IgD-negative memory B cell (primary cell): ENCODE measurements around the gene PRKAB2. TPM values are rescaled to one million over a fixed set of nuclear protein-coding genes. Genes with fewer than 3 reads are reported as not detected.
"Not testable (repeated sequence)": the region's sequence is repeated elsewhere in the genome, so short reads cannot be mapped to it uniquely, and the experiment has no call there.

ENCODE experiments used
- H3K27ac Mint-ChIP-seq, 3 donors: one replicate each; pipeline ENCODE4 v1.8.0; 2020 to 2022; ENCODE audit warnings: mild to moderate bottlenecking in 3 of 3, mixed read lengths in 3 of 3, moderate library complexity in 1 of 3
- H3K27me3 Mint-ChIP-seq: one replicate; pipeline ENCODE4 v1.8.0; 2021; ENCODE audit warnings: mixed read lengths
- H3K36me3 Mint-ChIP-seq: one replicate; pipeline ENCODE4 v1.8.0; 2020; ENCODE audit warnings: mild to moderate bottlenecking, mixed read lengths
- H3K4me1 Mint-ChIP-seq, 3 donors: one replicate each; pipeline ENCODE4 v1.8.0; 2020 to 2022; ENCODE audit warnings: mixed read lengths in 3 of 3, mild to moderate bottlenecking in 1 of 3
- H3K4me3 Mint-ChIP-seq, 4 donors: one replicate each; pipeline ENCODE4 v1.8.0; 2020 to 2022; ENCODE audit warnings: mild to moderate bottlenecking in 4 of 4, mixed read lengths in 4 of 4, moderate library complexity in 3 of 4
- H3K9me3 Mint-ChIP-seq, 3 donors: one replicate each; pipeline ENCODE4 v1.8.0; 2020 to 2021; ENCODE audit warnings: mixed read lengths in 3 of 3, mild to moderate bottlenecking in 1 of 3
- polyA plus RNA-seq: library from polyadenylated mRNA; unstranded; fragments of 300-500 nt; fragmentation: Illumina TruSeq; gene quantifications from one replicate; pipeline ENCODE4 v1.2.3, GENCODE V29; 2021

The PRKAB2 gene
- polyA plus RNA-seq, 1 donor from 2014 or later: 2.6 TPM

DNA sequence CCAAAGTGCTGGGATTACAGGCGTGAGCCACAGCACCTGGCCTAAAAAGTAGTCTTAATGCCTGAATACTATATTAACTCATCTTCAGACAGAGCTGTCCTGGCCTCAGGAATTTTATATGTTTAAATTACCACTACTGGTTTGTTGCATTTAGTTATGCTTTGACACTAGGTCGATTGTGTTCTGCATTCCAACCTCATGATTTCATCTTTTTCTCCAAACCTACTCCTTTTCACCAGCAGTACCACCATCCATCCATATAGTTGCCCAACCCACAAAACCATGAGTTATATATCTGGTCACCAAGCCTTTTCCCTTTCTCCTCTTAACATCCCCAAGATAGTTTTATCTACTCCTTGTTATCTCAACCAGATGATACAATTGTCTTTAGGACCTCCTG, 30.3 kb upstream of the PRKAB2 start:
- Mint-ChIP-seq H3K27me3 (no peaks in the 10 kb centered on the region), H3K4me1 (peaks cover 14 to 30% (median 15%) of the 10 kb centered on the region in 3 donors), H3K36me3 (peaks cover 13% of the 10 kb centered on the region), H3K27ac (no peak overlapping the region), H3K9me3 (no peaks in the 10 kb centered on the region), H3K4me3 (no peak overlapping the region)

DNA sequence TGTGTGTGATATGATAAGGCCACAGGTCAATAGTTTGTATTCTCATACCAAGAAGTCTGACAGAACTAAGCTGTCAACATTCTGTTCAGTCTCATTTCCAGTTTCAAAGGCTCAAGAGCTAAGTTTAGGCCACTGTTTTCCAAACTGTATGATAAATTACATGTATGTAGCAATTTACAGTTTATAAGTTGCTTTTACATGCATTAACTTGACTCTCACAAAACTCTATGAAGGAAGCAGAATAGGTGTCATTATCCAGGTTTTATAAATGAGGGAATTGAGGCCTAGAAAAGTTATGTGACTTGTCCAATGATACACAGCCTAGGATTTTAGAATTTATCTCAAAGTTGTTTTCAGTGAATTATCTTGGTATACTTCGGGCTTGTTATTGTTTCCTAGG, 29.5 kb upstream of the PRKAB2 start:
- Mint-ChIP-seq H3K27ac (peak overlapping the region in 1 of 3 donors; percentile 14), H3K9me3 (no peaks in the 10 kb centered on the region), H3K36me3 (peaks cover 13% of the 10 kb centered on the region), H3K4me3 (no peak overlapping the region), H3K4me1 (peaks cover 14 to 30% (median 15%) of the 10 kb centered on the region in 3 donors), H3K27me3 (no peaks in the 10 kb centered on the region)

DNA sequence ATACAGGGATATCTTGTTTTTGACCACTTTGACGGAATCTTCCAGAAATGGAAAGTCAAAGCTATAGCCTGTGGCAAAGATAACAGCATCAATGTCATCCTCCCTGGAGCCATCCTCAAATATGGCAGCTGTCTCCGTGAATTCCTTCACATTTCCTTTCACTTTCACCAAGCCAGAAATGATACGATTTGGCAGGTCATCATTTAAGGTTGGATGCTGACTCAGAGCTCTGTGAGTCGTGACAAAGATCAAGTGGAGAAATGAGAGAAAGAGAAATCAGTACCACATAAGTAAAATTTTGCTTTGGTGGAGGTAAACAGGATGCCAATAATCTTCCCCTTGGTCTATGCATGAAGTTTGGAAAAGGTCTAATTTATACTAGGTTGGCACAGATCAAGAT, 29.0 kb upstream of the PRKAB2 start:
- Mint-ChIP-seq H3K4me1 (peaks cover 14 to 30% (median 15%) of the 10 kb centered on the region in 3 donors), H3K9me3 (no peaks in the 10 kb centered on the region), H3K27ac (no peak overlapping the region), H3K4me3 (no peak overlapping the region), H3K36me3 (peaks cover 13% of the 10 kb centered on the region), H3K27me3 (no peaks in the 10 kb centered on the region)

DNA sequence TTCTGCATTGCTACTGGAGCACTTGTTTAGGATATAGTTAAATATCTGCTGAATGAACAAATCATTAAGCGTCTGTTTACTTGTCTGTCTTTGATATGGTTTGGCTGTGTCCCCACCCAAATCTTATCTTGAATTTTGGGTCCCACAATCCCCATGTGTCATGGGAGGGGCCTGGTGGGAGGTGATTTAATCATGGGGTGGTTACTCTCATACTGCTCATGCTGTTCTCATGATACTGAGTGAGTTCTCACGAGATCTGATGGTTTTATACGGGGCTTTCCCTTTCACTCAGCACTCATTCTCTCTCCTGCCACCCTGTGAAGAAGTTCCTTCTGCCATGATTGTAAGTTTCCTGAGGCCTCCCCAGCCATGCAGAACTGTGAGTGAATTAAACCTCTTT, 25.1 kb upstream of the PRKAB2 start:
- H3K27ac Mint-ChIP-seq, H3K27me3 Mint-ChIP-seq, H3K4me1 Mint-ChIP-seq, H3K4me3 Mint-ChIP-seq, H3K9me3 Mint-ChIP-seq: not testable (repeated sequence)
- H3K36me3 Mint-ChIP-seq: peaks cover 15% of the 10 kb centered on the region

DNA sequence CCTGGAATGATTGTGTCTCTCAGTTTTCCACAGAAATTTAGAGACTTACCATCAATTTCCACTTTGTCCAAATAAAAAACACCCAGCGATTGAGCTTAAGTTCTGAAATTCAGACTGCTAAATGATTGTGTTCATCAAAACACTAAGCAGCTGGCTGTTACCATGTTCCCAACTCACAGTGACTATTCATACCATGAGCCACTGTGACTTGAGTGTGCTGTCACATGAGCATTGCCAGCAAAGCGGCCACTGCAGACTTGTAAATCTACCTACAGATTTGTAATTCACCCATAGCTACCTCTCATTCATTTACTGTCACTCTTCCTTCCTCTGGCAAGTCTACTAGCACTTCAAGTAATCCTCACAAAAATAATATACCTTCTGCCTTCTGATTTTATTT, 17.2 kb upstream of the PRKAB2 start:
- H3K27me3 Mint-ChIP-seq: no peaks in the 10 kb centered on the region
- no peak overlapping the region for H3K27ac Mint-ChIP-seq
- H3K9me3 Mint-ChIP-seq: peaks cover 0 to 3% (median 0%) of the 10 kb centered on the region in 3 donors
- H3K36me3 Mint-ChIP-seq: peaks cover 2% of the 10 kb centered on the region
- H3K4me3 Mint-ChIP-seq: no peak overlapping the region
- peaks cover 0 to 2% (median 1%) of the 10 kb centered on the region in 3 donors for H3K4me1 Mint-ChIP-seq

GRCh38 chr1:147185432-147185831, 13.2 kb upstream of the PRKAB2 start:
- Mint-ChIP-seq H3K4me1 (peaks cover 0 to 2% (median 1%) of the 10 kb centered on the region in 3 donors), H3K9me3 (no peaks in the 10 kb centered on the region), H3K27ac (no peak overlapping the region), H3K4me3 (no peak overlapping the region), H3K27me3 (no peaks in the 10 kb centered on the region), H3K36me3 (peaks cover 2% of the 10 kb centered on the region)

- H3K4me3 Mint-ChIP-seq: peak overlapping the region in 2 of 4 donors; percentile 8 to 52
- H3K27me3 Mint-ChIP-seq: no peaks in the 10 kb centered on the region
- H3K4me1 Mint-ChIP-seq: peaks cover 12 to 15% (median 14%) of the 10 kb centered on the region in 3 donors
- peaks cover 2% of the 10 kb centered on the region for H3K36me3 Mint-ChIP-seq
- H3K9me3 Mint-ChIP-seq: peaks cover 0 to 4% (median 2%) of the 10 kb centered on the region in 3 donors
- peak overlapping the region in 1 of 3 donors; percentile 6 for H3K27ac Mint-ChIP-seq
Observed at GRCh38 chr1:147177611-147178380, 5.5 kb upstream of the PRKAB2 start.

- H3K36me3 Mint-ChIP-seq: peaks cover 3% of the 10 kb centered on the region
- peak overlapping the region; percentile 97 to 100 (median 98) for H3K4me3 Mint-ChIP-seq
- H3K27me3 Mint-ChIP-seq: no peaks in the 10 kb centered on the region
- H3K9me3 Mint-ChIP-seq: peaks cover 0 to 2% (median 0%) of the 10 kb centered on the region in 3 donors
- H3K4me1 Mint-ChIP-seq: peaks cover 22 to 30% (median 25%) of the 10 kb centered on the region in 3 donors
- H3K27ac Mint-ChIP-seq: peak overlapping the region; percentile 33 to 91 (median 91)
Observed at GRCh38 chr1:147171399-147172167, 687 bp downstream of the PRKAB2 start.

DNA sequence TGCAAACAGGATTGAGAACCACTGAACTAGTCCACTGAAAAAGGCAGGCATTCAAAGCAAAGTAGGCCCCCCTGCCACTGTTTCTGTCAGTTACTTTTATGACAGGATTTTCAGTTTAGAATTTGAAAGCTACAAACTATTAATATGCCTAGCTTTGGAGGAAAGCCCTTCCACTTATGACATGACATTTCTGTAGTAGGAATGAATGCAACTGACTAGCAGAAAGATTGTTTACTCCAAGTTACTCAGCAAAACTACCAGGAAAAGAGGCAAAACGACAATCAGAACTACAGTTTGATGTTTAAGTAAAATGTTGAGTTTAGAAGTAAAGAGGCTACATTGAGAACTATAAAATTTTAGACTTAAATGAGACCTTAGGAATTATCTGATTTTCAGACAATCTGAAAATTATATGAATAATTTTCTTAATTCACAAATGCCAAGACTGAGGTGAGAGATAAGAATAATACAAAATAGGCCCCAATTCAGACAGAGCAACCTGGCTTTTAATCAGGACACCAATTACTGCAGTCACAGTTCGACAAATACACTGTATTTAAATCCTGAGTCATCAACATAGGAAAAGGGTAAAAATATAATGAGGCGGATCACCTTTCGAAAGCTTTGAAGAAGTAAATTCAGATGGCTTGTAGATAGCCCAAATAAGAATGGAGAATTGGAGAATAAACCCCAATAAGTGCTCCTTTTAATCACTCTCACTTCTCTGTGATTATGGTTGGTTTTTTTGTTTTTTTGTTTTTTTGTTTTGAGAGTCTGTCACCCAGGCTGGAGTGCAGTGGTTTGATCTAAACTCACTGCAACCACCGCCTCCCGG, 2.2 kb downstream of the PRKAB2 start:
- H3K27me3 Mint-ChIP-seq: no peaks in the 10 kb centered on the region
- H3K27ac Mint-ChIP-seq: peak overlapping the region in 2 of 3 donors; percentile 91
- peaks cover 4% of the 10 kb centered on the region for H3K36me3 Mint-ChIP-seq
- H3K4me1 Mint-ChIP-seq: peaks cover 22 to 30% (median 25%) of the 10 kb centered on the region in 3 donors
- H3K9me3 Mint-ChIP-seq: no peaks in the 10 kb centered on the region
- H3K4me3 Mint-ChIP-seq: peak overlapping the region; percentile 32 to 97 (median 76)

DNA sequence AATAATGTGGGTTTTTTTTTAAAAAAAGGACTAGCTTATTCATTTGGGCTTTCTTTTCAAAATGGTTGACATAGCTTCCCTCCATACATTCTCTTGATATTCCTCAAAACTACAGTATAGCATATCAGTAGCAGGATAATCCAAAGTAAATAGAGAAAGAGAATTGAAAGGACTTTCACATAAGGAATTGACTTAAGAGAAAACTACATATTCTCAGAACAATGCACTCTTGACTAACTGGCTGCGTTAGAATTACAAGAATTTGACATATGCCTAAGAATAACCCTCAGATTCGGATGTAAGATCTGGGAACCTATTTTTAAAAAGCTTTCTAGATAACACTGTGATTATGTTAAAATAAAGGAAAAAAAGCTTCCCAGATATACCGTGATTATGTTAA, 3.1 kb downstream of the PRKAB2 start:
- Mint-ChIP-seq H3K9me3 (no peaks in the 10 kb centered on the region), H3K4me3 (no peak overlapping the region), H3K27me3 (no peaks in the 10 kb centered on the region), H3K36me3 (peaks cover 2% of the 10 kb centered on the region), H3K27ac (no peak overlapping the region), H3K4me1 (peaks cover 19 to 29% (median 22%) of the 10 kb centered on the region in 3 donors)

DNA sequence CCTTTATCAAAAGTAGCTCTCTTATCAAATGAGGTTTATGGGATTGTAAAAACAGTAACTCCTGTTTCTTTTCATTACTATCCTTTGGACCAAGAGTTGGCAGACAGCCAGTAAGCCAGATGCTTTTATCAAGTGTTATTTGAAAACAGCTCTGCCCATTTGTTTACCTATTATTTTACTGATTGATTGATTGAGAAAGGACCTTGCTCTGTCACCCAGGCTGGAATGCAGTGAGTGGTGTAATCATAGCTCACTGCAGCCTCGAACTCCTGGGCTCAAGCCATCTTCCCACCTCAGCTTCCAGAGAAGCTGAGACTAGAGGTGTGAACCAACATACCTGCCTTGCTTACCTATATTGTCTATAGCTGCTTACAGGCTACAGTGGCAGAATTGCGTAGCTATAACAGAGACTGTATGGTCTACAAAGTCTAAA, 3.6 kb downstream of the PRKAB2 start:
- Mint-ChIP-seq H3K36me3 (peaks cover 2% of the 10 kb centered on the region), H3K9me3 (no peaks in the 10 kb centered on the region), H3K27ac (no peak overlapping the region), H3K4me1 (peaks cover 15 to 25% (median 18%) of the 10 kb centered on the region in 3 donors), H3K4me3 (peak overlapping the region in 1 of 4 donors; percentile 50), H3K27me3 (no peaks in the 10 kb centered on the region)

DNA sequence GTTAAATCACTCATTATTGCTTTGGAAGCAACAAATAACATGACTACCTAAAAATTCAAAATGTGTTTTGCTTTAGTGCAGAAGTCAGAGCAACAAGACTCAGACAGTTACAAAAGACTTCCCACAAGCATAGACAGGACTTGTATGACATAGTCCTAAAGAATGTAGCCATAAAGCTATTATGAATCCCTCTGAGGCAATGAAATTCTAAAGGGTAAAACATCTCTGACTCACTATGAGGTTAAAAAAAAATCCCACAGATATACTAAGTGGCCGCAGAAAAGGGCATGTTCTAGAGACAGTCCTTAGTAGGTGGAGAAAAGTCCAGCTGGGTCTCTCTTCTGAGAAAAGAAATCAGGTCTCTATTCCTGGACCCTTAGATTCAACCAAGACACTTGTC, 4.9 kb downstream of the PRKAB2 start:
- no peak overlapping the region for H3K4me3 Mint-ChIP-seq
- H3K4me1 Mint-ChIP-seq: peaks cover 9 to 14% (median 12%) of the 10 kb centered on the region in 3 donors
- no peak overlapping the region for H3K27ac Mint-ChIP-seq
- H3K36me3 Mint-ChIP-seq: peaks cover 2% of the 10 kb centered on the region
- H3K9me3 Mint-ChIP-seq: no peaks in the 10 kb centered on the region
- H3K27me3 Mint-ChIP-seq: no peaks in the 10 kb centered on the region

DNA sequence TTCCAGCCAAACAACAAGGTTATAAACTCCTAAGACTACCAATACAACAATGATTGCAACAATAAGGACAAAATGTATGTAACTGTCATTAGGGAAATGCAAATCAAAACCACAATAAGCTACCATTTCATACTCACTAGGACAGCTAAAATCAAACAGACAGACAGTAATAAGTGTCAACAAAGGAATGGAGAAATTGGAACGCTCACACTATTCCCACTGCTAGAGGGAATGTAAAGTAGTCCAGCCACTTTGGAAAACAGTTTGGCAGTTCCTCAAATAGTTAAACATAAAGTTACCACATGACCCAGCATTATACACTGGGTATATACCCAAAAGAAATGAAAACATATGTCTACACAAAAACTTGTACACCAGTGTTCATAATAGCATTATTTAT, 9.3 kb downstream of the PRKAB2 start:
- Mint-ChIP-seq H3K4me1 (no peaks in the 10 kb centered on the region), H3K9me3 (no peaks in the 10 kb centered on the region), H3K27me3 (no peaks in the 10 kb centered on the region), H3K4me3 (no peak overlapping the region), H3K27ac (no peak overlapping the region), H3K36me3 (peaks cover 16% of the 10 kb centered on the region)

DNA sequence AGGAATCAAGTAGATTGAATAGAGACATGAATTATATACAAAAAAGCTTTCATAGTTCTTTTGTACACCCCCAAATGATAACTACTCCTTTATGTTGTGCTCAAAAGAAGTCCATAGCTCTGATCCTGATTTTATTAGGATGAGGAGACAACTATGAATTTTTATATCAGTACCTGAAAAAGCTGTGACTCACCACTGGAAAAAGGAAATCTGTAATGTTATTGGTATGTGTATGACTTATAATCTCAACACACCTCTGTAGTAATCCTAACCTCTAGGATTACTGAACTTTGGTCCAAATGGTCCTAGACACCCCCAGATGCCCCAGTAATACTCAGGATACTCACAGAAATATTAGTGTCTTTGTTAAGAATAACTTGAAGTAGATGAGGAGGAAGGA, 10.2 kb downstream of the PRKAB2 start:
- no peak overlapping the region for H3K4me3 Mint-ChIP-seq
- H3K27me3 Mint-ChIP-seq: no peaks in the 10 kb centered on the region
- H3K9me3 Mint-ChIP-seq: no peaks in the 10 kb centered on the region
- H3K36me3 Mint-ChIP-seq: peaks cover 16% of the 10 kb centered on the region
- H3K27ac Mint-ChIP-seq: no peak overlapping the region
- H3K4me1 Mint-ChIP-seq: no peaks in the 10 kb centered on the region

GRCh38 chr1:147157116-147157515, 15.2 kb downstream of the PRKAB2 start:
- not testable (repeated sequence) for H3K4me3 Mint-ChIP-seq, H3K9me3 Mint-ChIP-seq, H3K27ac Mint-ChIP-seq, H3K4me1 Mint-ChIP-seq, H3K27me3 Mint-ChIP-seq
- peaks cover 18% of the 10 kb centered on the region for H3K36me3 Mint-ChIP-seq
